ENCODE data around the gene ZDHHC8. TPM values are rescaled to one million over a fixed set of nuclear protein-coding genes. Genes with fewer than 3 reads are reported as not detected.

ZDHHC8 gene
- total RNA-seq, 3 donors from 2014 or later, result 27.7 to 53.0 (median 42.2) TPM

DNA sequence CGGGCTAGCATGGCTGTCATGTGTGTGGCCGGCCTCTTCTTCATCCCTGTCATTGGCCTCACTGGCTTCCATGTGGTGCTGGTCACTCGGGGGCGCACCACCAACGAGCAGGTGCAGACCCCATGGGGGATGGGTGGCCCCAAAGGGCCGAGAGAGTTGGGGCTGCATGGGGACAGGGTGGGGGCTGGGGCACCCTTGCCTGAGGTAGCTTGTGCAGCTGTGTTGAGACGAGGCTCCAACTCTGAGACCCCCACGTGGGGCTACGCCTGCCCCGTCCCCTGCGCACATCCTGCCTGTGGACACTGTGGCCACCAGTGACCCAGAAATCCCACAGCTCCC lies 8.5 kb downstream of the ZDHHC8 start:
- Histone ChIP-seq H3K4me3 (no peak overlapping the region), H3K4me1 (ENCODE audit: low read depth) (peaks cover 3% of the 10 kb centered on the region), H3K36me3 (ENCODE audit: low read depth) (no peaks in the 10 kb centered on the region), H3K9me3 (no peaks in the 10 kb centered on the region)
- TF ChIP-seq, protein P1, sequence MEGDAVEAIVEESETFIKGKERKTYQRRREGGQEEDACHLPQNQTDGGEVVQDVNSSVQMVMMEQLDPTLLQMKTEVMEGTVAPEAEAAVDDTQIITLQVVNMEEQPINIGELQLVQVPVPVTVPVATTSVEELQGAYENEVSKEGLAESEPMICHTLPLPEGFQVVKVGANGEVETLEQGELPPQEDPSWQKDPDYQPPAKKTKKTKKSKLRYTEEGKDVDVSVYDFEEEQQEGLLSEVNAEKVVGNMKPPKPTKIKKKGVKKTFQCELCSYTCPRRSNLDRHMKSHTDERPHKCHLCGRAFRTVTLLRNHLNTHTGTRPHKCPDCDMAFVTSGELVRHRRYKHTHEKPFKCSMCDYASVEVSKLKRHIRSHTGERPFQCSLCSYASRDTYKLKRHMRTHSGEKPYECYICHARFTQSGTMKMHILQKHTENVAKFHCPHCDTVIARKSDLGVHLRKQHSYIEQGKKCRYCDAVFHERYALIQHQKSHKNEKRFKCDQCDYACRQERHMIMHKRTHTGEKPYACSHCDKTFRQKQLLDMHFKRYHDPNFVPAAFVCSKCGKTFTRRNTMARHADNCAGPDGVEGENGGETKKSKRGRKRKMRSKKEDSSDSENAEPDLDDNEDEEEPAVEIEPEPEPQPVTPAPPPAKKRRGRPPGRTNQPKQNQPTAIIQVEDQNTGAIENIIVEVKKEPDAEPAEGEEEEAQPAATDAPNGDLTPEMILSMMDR (IDR thresholded peaks at IDR 0.05), result no peak
- DNase-seq (no peak), ATAC-seq (no peak)
- intact Hi-C loops (cut with DNase I, micrococcal nuclease), result no loop called here

DNA sequence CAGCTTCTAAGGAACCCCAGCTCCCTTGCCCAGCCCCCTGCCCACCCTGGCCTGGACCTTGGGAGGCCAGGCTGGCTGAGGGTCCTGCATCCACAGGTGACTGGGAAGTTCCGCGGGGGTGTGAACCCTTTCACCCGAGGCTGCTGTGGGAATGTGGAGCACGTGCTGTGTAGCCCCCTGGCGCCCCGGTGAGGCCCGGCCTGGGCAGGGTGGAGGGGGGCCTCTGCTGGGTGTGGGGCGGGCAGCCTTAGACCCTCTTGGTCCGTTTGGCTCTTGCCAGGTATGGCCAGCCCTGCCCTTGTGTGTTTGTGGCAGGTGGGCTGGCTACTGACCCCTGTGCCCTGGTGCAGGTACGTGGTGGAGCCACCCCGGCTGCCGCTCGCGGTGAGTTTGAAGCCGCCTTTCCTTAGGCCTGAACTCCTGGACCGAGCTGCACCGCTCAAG lies 8.9 kb downstream of the ZDHHC8 start:
- H3K4me1 ChIP-seq (ENCODE audit: low read depth), result peaks cover 3% of the 10 kb centered on the region
- no peak for DNase-seq
- no peak for ATAC-seq
- no peak overlapping the region for H3K4me3 ChIP-seq
- H3K9me3 ChIP-seq, result no peaks in the 10 kb centered on the region
- TF ChIP-seq, protein P1 (IDR thresholded peaks at IDR 0.05), result no peak
- H3K36me3 ChIP-seq (ENCODE audit: low read depth), result no peaks in the 10 kb centered on the region
- intact Hi-C loops (cut with DNase I, micrococcal nuclease), result no loop called here

DNA sequence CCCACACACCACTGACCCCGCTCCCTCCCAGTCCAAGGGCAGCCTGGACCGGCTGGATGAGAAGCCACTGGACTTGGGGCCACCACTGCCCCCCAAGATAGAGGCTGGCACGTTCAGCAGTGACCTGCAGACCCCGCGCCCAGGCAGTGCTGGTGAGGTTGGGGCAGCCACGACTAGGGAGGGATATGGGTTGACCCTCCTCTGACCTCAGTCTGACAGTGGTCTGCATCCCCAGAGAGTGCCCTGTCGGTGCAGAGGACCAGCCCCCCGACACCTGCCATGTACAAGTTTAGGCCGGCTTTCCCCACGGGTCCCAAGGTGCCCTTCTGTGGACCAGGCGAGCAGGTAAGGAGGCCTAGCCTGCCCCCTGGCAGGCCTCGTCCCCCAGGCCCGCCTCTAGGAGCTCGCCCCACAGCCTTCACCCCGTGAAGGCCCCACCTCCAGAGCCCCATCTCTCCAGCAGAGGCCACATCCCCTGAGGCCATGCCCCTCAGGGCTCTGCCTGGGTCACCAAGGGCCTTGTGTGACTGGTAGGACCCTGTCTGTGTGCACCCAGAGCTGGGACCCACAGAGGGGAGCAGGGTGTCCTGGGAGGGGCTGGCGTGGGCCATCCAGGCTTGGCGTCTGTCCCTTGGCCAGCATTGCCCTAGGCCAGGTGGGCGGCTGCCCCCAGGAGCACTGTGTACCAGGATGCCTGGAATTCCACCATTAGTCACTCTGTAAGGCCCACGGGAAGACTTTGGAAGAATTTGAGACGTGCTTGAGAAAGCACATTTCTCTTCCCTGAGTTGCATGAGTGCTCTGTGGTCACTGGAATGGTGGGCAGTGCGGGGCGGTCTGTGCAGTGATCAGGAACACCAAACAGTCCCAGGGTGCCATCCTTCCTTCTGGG lies 9.8 kb downstream of the ZDHHC8 start:
- Histone ChIP-seq H3K9me3 (no peaks in the 10 kb centered on the region), H3K36me3 (ENCODE audit: low read depth) (no peaks in the 10 kb centered on the region), H3K4me1 (ENCODE audit: low read depth) (peaks cover 3% of the 10 kb centered on the region), H3K4me3 (no peak overlapping the region)
- intact Hi-C loops (cut with DNase I, micrococcal nuclease), result no loop called here
- TF ChIP-seq, protein P1 (IDR thresholded peaks at IDR 0.05), result no peak
- ATAC-seq (no peak), DNase-seq (no peak)

DNA sequence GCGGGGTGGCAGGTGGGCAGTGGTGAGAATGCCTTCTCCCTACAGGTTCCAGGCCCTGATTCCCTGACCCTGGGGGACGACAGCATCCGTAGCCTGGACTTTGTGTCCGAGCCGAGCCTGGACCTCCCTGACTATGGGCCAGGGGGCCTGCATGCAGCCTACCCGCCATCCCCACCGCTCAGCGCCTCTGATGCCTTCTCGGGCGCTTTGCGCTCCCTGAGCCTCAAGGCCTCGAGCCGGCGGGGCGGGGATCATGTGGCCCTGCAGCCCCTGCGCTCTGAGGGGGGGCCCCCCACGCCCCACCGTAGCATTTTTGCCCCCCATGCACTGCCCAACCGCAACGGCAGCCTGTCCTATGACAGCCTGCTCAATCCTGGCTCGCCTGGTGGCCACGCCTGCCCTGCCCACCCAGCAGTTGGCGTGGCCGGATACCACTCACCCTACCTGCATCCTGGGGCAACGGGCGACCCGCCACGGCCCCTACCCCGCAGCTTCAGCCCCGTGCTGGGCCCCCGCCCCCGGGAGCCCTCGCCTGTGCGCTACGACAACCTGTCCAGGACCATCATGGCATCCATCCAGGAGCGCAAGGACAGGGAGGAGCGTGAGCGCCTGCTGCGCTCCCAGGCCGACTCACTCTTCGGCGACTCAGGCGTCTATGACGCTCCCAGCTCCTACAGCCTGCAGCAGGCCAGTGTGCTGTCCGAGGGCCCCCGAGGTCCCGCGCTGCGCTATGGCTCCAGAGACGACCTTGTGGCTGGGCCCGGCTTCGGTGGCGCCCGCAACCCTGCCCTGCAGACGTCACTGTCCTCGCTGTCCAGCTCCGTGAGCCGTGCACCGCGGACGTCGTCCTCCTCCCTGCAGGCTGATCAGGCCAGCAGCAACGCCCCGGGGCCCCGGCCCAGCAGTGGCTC lies 11.4 kb downstream of the ZDHHC8 start:
- no peaks in the 10 kb centered on the region for H3K4me1 ChIP-seq (ENCODE audit: low read depth)
- H3K9me3 ChIP-seq, result no peaks in the 10 kb centered on the region
- TF ChIP-seq, protein P1 (IDR thresholded peaks at IDR 0.05), result no peak
- ATAC-seq, result no peak
- no peak for DNase-seq
- H3K36me3 ChIP-seq (ENCODE audit: low read depth), result no peaks in the 10 kb centered on the region
- no peak overlapping the region for H3K4me3 ChIP-seq
- intact Hi-C loops (cut with DNase I, micrococcal nuclease), result no loop called here

DNA sequence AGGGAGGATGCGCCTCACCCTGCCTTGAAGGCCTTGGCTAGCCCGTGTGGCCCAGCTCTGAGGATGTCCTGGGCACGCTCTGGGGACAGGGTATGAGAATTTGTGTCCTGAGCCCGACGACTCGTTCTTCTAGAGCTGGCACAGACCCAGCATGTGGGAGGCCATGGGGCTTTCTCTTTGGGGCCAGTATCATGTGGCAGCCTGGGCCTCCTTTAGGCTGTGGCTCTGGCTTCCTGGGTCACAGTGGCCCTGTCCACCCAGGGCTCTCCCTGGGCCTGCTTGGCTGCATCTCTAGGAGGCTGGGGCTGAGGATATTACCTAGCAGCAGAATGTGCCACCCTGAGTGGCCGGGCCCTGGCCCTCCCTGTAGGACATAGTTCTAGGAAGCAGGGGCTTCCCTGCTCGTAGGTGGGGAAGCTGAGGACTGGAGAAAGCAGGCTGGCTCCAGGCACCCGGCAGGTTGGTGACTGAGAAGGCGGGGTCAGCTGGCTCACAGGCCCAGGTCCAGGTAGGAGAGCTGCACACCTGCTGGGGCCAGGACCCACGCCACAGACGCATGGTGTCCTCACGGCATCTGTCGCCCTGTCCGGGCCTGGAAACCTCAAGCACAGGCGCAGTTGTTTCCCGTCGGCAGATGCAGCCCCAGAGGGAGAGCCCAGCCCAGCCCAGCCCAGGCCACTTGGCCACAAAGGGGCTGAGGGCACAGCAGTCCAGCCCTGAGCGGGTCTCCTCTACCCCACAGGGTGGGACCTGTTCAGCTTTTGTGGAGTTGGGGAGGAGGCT lies 12.5 kb downstream of the ZDHHC8 start:
- Histone ChIP-seq H3K4me3 (no peak overlapping the region), H3K4me1 (ENCODE audit: low read depth) (no peaks in the 10 kb centered on the region), H3K36me3 (ENCODE audit: low read depth) (no peaks in the 10 kb centered on the region), H3K9me3 (no peaks in the 10 kb centered on the region)
- intact Hi-C loops (cut with DNase I, micrococcal nuclease), result no loop called here
- ATAC-seq (no peak), DNase-seq (no peak)
- TF ChIP-seq, protein P1 (IDR thresholded peaks at IDR 0.05), result no peak
